ENCODE measurements around the gene CTDP1.

Gene CTDP1

GRCh38 chr18:79770826-79771225 is 91.2 kb downstream of the CTDP1 start:
- no peak for DNase-seq

- no peak for DNase-seq
Measured at GRCh38 chr18:79771446-79772107, 92.0 kb downstream of the CTDP1 start.

GRCh38 chr18:79772108-79772864 is 92.7 kb downstream of the CTDP1 start:
- no peak for DNase-seq

DNA sequence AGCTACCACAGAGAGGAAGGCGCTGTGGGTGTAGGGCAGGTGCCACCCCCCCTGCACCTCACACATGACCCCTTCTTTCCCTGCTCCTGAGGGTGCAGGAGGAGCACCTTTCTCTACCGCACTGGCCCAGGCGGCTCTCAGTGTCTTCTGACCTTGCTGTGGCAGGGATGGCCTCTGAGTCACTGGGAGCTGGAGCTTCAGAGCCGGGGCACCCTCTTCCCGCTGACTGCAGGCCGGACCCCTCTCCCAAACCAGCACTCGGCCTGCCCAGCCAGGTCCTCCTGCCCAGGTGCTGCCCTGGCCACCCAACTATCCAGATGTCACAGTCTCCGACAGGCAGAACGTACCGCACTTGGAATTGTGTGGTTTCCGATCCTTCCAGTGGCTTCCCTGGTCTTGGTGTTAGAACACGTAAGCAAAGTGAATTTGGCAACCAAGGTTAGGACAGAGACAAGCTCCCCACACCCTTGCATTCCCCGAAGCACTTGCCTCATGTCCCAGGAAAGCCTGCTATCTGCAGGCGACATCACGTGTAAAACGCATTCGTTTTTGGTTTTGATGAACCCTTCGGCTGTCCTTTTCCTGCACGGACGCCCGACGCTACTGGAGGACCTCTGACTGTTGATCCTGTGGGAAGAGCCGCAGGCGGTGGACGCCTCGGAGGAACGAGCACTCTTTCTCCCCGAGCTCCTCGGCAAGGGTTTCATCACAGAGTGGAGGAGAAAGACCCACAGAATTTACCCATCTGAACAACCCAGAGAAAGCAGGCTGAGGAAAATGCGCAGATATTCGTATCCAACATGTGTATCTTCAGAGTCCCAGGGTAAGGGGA is 93.5 kb downstream of the CTDP1 start:
- DNase-seq, result no peak

GRCh38 chr18:79774111-79774510 is 94.5 kb downstream of the CTDP1 start:
- no peak for DNase-seq

DNA sequence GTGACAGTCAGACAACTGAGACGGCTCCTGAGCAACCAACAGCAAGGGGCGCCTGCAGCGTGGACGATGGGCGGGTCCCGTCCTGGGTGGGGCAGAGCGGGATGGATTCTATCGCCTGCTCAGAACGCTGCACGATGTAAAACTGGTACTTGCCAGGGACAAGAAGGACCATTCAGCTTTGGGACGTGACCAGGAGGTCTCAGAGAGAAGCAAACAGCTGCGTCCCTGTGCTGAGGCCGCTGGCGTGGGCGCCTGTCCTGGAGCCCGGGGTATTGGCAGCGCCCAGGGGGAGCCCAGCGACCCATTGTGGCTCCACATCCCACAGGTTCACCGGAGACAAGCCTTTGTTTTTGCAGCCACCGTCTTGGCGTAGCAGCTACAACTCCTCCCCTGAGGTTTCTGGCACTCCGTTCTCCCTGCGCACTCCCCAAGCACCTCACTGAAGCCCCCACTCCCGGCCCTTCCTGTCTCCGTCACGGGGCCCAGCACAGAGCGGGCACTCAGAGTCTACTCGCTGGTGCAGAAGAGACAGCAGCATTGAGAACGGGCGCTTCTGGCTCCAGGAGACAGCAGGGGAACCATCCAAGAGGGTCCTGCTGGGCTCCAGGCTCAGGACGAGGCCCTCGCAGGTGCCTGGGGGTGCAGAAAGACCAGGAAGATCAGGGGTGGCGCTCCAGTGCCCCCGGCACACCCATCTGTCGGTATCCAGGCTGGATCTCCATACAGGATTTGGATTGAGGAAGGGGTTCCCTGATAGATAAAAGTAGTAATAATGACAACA is 96.0 kb downstream of the CTDP1 start:
- DNase-seq, result no peak

GRCh38 chr18:79776674-79777073 is 97.1 kb downstream of the CTDP1 start:
- no peak for DNase-seq

DNA sequence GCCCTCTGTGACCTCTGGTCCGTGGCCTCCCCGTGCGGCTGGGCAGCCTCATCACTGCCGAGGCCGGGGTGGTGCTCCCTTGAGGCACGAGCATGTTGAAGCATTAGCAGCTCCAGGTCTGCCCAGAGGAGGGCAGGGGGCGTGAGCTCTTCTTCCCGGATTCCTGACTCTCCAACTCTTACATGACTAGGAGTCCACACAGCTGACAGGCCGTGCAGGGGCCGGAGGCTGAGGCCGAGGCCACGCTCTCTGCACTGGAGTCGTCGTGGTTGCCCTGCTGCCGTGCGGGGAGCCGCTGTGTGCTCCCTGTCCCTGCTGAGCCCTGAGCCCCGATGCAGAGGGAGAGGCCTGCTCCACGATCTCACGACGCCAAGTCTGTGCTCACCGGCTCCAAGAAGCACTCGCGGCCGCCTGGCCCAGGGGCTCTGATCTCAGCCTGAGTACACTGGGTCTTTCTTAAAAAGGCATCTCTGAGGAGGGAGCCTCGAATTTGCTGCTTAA is 98.7 kb downstream of the CTDP1 start:
- DNase-seq, result no peak

DNA sequence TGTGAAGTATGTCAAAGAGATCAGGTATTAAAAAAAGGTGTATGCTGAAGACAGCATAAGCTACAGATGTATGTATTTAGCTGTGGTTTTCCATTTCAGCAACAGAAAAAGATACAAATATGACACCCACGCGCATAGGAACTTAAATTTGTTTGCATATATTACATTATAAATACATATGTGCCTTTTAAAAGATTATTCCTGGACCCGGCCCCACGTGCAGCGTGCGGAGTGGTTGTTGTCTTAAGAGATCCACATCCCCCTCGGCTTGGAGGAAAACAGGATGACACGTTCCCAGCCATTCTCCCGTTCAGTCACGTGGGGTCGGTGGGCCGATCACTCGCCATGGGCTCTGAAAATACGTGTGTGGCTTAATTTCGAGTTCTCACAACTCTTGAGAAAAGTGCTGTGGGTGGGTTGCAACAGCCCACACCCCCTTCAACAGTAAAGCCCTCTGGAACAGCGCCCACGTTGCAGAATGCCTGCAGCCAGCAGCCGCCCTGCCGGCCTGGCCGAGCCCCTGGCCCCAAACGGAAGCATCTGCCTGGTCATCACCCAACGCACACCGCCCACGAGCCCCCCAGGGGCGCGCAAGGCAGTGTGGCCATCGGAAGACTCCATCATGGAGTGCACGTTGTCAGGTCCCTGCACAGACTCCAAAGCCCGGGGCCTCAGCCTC is 99.6 kb downstream of the CTDP1 start:
- DNase-seq, result no peak

DNA sequence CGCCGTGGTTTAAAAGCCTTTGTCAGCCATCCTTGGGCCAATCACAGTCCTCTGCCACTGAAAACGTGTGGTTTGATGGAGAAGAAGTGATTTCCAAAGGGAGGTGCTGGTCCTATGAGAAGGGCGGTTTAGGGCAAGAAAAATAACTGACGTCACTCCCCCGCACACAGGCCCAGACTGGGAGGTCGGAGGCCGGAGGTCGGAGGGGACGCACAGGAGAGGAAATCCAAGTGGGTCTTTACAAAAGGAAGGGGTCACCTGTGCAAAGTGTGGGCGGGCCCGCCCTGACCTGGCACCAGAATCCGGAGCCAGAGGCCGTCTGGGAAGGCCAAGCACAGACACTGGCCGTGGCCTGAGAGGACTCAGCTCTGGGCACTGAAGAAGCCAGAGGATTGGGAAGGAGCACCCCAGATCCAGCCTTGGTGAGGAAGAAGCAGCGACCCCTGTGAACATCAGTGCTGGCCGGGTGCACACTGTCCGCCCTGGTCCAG is 100.1 kb downstream of the CTDP1 start:
- DNase-seq, result no peak

DNA sequence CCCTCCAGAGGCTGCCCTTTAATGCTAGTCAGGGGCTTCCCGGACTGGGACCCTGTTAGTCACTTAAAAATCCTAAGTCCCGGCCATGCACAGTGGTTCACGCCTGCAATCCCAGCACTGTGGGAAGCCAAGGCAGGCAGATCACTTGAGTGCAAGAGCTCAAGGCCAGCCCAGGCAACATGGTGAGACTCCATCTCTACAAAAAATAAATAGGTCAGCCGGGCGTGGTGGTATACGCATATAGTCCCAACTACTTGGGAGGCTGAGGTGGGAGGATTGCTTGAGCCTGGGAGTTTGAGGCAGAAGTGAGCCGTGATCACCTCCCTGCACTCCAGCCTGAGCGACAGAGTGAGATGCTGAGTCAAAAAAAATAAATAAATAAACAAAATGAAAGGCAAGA is 100.9 kb downstream of the CTDP1 start:
- no peak for DNase-seq

GRCh38 chr18:79781331-79781941 is 101.8 kb downstream of the CTDP1 start:
- DNase-seq, result no peak

GRCh38 chr18:79782566-79783308 is 103.1 kb downstream of the CTDP1 start:
- DNase-seq, result no peak

DNA sequence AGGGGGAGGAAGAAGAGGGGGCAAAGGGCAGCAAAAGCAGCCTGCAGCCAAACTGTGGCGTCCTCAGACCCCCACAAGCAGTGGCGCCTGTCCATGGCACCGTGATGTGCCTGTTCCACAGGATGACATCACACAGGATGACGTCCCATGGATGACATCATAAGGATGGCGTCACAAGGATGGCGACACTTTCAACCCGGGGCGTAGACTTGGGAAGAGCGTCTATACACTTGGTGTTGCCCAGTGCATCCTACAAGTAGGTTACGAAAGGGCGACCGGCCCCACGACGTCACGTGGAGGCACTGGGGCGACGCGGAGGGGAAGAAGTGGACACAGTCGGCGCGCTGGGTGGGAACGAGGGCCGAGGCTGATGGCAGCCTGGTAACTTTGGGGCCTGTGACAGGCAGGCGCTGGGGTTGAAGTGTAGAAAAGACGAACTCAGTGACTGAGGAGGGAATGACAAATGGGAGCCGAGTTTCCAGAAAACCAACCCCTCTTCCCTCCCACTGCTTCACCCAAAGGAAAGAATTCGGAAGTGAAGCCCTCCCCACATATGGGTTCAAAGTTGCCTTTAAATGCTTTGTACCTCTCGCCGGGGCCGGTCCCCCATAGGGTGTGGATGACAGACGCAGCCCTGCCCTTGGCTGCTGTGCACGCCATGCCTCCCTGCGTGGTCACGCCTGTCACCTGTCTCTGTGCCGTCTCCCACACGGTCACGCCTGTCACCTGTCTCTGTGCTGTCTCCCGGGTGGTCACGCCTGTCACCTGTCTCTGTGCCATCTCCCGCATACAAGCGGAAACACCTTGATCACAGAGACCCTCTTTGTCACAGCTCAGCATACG is 104.7 kb downstream of the CTDP1 start:
- no peak for DNase-seq

DNA sequence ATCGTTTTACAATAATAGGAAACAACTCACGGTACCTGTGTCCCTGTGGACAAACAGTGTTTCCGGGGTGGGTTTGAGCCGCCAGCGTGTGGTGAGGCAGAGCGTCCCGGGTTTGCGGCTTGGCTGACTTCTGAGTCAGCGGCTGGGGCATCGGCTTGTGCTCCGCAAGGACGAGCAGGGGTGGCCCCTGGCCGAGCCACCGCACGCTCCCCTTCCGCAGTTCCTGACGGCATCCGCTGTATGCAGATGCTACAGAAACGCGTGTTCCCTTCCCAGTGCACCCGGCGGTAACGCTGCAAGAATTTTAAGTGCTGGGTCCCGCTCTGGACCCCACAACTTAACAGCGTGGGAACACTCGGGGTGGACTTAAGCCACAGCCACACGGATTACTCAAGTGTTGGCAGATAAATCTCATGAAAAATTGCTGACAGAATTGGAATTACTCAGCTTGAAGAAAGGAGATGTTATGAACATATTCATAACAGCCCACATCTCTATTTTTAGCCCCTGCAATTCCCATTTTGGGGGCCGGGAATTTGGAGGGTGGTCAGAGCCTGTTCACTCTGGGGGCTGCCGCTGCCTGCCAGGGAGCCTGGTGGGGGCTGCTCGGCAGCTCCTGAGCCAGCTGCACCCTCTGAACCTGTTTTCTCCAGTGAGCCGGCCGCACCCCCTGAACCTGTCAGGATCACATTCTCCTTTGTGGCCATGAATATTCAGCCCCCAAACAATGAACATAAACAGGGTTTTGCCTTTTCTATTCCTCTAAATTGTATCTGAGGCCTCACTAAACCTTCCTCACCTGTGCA is 105.6 kb downstream of the CTDP1 start:
- no peak for DNase-seq

GRCh38 chr18:79785831-79786230 is 106.2 kb downstream of the CTDP1 start:
- DNase-seq, result no peak

- no peak for DNase-seq
Measured at GRCh38 chr18:79786304-79786703, 106.7 kb downstream of the CTDP1 start.

DNA sequence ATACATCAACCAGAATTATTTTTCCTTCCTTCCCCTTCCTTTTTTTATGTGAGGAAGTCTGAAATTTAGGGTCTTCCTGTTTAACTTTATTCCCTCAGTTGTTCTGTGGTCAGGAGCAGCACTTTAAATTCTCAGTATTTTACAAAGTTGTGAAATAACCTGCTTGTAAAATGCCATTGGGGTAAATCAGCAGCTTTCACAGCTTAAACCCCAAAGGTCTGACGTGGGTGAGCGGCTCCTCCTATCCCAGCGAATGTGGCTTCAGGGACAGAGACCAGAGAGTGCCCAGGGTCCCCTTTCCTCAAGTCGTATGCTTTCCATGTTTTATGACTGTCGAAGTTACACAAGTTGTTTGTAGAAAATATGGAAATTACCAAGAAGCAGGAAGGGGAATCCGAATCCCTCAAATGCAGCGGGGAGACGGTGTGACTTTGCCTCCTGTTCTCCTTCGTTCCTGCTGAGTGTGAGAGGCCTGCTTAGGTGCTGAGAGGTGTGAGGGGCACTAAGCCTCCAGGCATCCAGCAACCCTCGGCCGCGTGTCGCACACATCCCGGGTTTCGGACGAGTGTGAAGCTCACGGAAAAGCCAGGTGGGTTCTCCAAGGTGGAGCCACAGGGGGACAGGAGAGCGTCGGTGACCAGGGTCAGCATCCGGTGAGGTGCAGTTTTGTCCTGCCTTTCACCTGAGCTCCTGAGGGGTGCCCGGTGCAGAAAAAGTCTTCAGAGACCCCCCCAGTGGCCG is 107.4 kb downstream of the CTDP1 start:
- no peak for DNase-seq

Data from suppressor macrophage treated with lipopolysaccharide for 4 hours (primary cell).